HepG2 (cell line): ENCODE measurements around the gene FAM174C. TPM values are rescaled to one million over a fixed set of nuclear protein-coding genes. Genes with fewer than 3 reads are reported as not detected.
A peak's percentile ranks its signal among the peaks of the same experiment; 100 is the strongest.

Experiments
- ADNP ChIP-seq: sonication (generic); formaldehyde crosslinking; IDR thresholded peaks from 2 replicates; pipeline ENCODE4 v1.4.0; 2020; ENCODE audit warnings: missing genetic modification reagents
- ARNTL ChIP-seq: sonication (generic); formaldehyde crosslinking; IDR thresholded peaks from 2 replicates; pipeline ENCODE4 v1.4.0; 2020; ENCODE audit warnings: mild to moderate bottlenecking, missing genetic modification reagents
- ATF7-NPFF ChIP-seq: sonication (generic); formaldehyde crosslinking; IDR thresholded peaks from 2 replicates; pipeline ENCODE4 v1.8.1; 2023; ENCODE audit warnings: mild to moderate bottlenecking, low read depth, missing genetic modification reagents, moderate library complexity
- CEBPB ChIP-seq: IDR thresholded peaks from 2 replicates; pipeline ENCODE4 v1.6.1; 2011; ENCODE audit warnings: low read depth, low read length, improper control_type of control experiment, borderline replicate concordance
- EHMT2 ChIP-seq: fragments of 200-600 bp; sonication (generic); IDR thresholded peaks from 2 replicates; pipeline ENCODE4 v1.7.0; 2017; ENCODE audit warnings: antibody characterized with exemption, low read depth, low read length, borderline replicate concordance
- ERF ChIP-seq: IDR thresholded peaks from 2 replicates; pipeline ENCODE4 v1.6.1; 2018; ENCODE audit warnings: missing biosample characterization, missing genetic modification reagents
- FOXA1 ChIP-seq, 2 experiments: fragments of 450-650 bp in 1 of 2; sonication (generic) in 1 of 2; formaldehyde crosslinking in 1 of 2; IDR thresholded peaks; 2 replicates each; pipeline versions ENCODE4 v1.4.0 to v1.6.1; 2016 to 2020; ENCODE audit warnings: missing genetic modification reagents in 1 of 2
- FOXA3 ChIP-seq: IDR thresholded peaks from 2 replicates; pipeline ENCODE4 v1.6.1; 2016; ENCODE audit warnings: missing genetic modification reagents, missing compliant biosample characterization
- JUN ChIP-seq: sonication (generic); formaldehyde crosslinking; IDR thresholded peaks from 2 replicates; pipeline ENCODE4 v1.4.0; 2020; ENCODE audit warnings: mild to moderate bottlenecking, missing genetic modification reagents
- NRL ChIP-seq: sonication (generic); formaldehyde crosslinking; IDR thresholded peaks from 2 replicates; pipeline ENCODE4 v1.5.0; 2020; ENCODE audit warnings: missing genetic modification reagents, mild to moderate bottlenecking, moderate library complexity, borderline replicate concordance
- PHF21A ChIP-seq: sonication (generic); formaldehyde crosslinking; IDR thresholded peaks from 2 replicates; pipeline ENCODE4 v1.5.0; 2020; ENCODE audit warnings: mild to moderate bottlenecking, missing genetic modification reagents
- RAD21 ChIP-seq: fragments of 450-650 bp; formaldehyde crosslinking; IDR thresholded peaks from 2 replicates; pipeline ENCODE4 v1.5.0; 2020; ENCODE audit warnings: mild to moderate bottlenecking
- RBM39 ChIP-seq: fragments of 200-400 bp; formaldehyde crosslinking; IDR thresholded peaks from one replicate; pipeline ENCODE4 v1.6.1; 2018; ENCODE audit warnings: antibody characterized with exemption, mild to moderate bottlenecking, low read depth, low read length; ENCODE audit not compliant: poor library complexity, severe bottlenecking
- SAP130 ChIP-seq: IDR thresholded peaks from 2 replicates; pipeline ENCODE4 v1.6.1; 2016; ENCODE audit warnings: low read depth
- SRY ChIP-seq: sonication (generic); formaldehyde crosslinking; IDR thresholded peaks from 2 replicates; pipeline ENCODE4 v1.8.0; 2022; ENCODE audit warnings: mild to moderate bottlenecking, missing genetic modification reagents
- ZBTB20 ChIP-seq: sonication (generic); formaldehyde crosslinking; IDR thresholded peaks from 2 replicates; pipeline ENCODE4 v1.8.1; 2023; ENCODE audit warnings: missing genetic modification reagents, low read depth, mild to moderate bottlenecking, borderline replicate concordance
- ZNF138 ChIP-seq: sonication (generic); formaldehyde crosslinking; IDR thresholded peaks from 2 replicates; pipeline ENCODE4 v1.5.0; 2020; ENCODE audit warnings: mild to moderate bottlenecking, low read depth, missing genetic modification reagents
- ZNF335 ChIP-seq: sonication (generic); formaldehyde crosslinking; IDR thresholded peaks from 2 replicates; pipeline ENCODE4 v1.4.0; 2020; ENCODE audit warnings: missing genetic modification reagents
- ZNF672 ChIP-seq: sonication (generic); formaldehyde crosslinking; IDR thresholded peaks from 2 replicates; pipeline ENCODE4 v1.8.1; 2022; ENCODE audit warnings: missing genetic modification reagents
- ZNF746 ChIP-seq: sonication (generic); formaldehyde crosslinking; IDR thresholded peaks from 2 replicates; pipeline ENCODE4 v1.8.0; 2022; ENCODE audit warnings: mild to moderate bottlenecking, missing genetic modification reagents
- ZNF772 ChIP-seq: sonication (generic); formaldehyde crosslinking; IDR thresholded peaks from 2 replicates; pipeline ENCODE4 v1.5.0; 2020; ENCODE audit warnings: mild to moderate bottlenecking, missing genetic modification reagents
- ZNF780A ChIP-seq: sonication (generic); formaldehyde crosslinking; IDR thresholded peaks from 2 replicates; pipeline ENCODE4 v1.8.0; 2022; ENCODE audit warnings: mild to moderate bottlenecking, missing genetic modification reagents, moderate library complexity
- ZNF781 ChIP-seq: sonication (generic); formaldehyde crosslinking; IDR thresholded peaks from 2 replicates; pipeline ENCODE4 v1.5.1; 2020; ENCODE audit warnings: borderline replicate concordance, mild to moderate bottlenecking, missing genetic modification reagents; ENCODE audit errors: not compliant biosample characterization
- ZNF816 ChIP-seq: sonication (generic); formaldehyde crosslinking; IDR thresholded peaks from 2 replicates; pipeline ENCODE4 v1.8.0; 2022; ENCODE audit warnings: missing genetic modification reagents, mild to moderate bottlenecking, borderline replicate concordance
- polyA plus RNA-seq, 8 experiments: library from polyadenylated mRNA; depleted of rRNA in 3 of 8; stranded (reverse) in 7 of 8; unstranded in 1 of 8; fragments of >200 nt; fragmentation: Illumina TruSeq in 4 of 8; extraction: Trizol in 4 of 8; gene quantifications; 2 replicates each; pipeline versions ENCODE4 v1.2.1 to v1.2.3, GENCODE V29; 2011 to 2016; ENCODE audit warnings: low read depth in 4 of 8, missing spikeins in 1 of 8, mixed read lengths in 1 of 8; ENCODE audit not compliant: insufficient read depth in 1 of 8
- total RNA-seq, 5 experiments: library from RNA; depleted of rRNA; stranded (reverse); fragments of >200 nt; fragmentation: Illumina TruSeq; extraction: Trizol; gene quantifications; 2 replicates each; pipeline ENCODE4 v1.2.3, GENCODE V29; 2016; ENCODE audit warnings: low read depth in 1 of 5
- TF ChIP-seq, protein P1 (sequence below): sonication (generic); formaldehyde crosslinking; IDR thresholded peaks from 2 replicates; pipeline ENCODE4 v1.8.1; 2023; ENCODE audit warnings: missing genetic modification reagents, inconsistent platforms, borderline replicate concordance
- TF ChIP-seq, protein P2 (sequence below): sonication (generic); formaldehyde crosslinking; conservative IDR thresholded peaks from 2 replicates; pipeline ENCODE4 v1.4.0; 2020; ENCODE audit warnings: missing genetic modification reagents
- TF ChIP-seq, protein P3 (sequence below): sonication (generic); formaldehyde crosslinking; IDR thresholded peaks from 2 replicates; pipeline ENCODE4 v1.5.0; 2020; ENCODE audit warnings: missing genetic modification reagents

FAM174C gene
- total and polyA plus RNA-seq, 2 of the 13 experiments (the other 11 are each of a cell fraction or from before 2014, with no cell fraction given) = 19.5 to 31.3 TPM

GRCh38 chr19:1253514-1254080 is 21.7 kb upstream of the FAM174C start (continued):
- TF ChIP-seq ARNTL (CRISPR knock-in tag) = peak; percentile 63; the same call in 1 of the 2 replicates
- TF ChIP-seq JUN (CRISPR knock-in tag) = no peak; the same call in 1 of the 2 replicates
- TF ChIP-seq ZNF781 (CRISPR knock-in tag) = no peak
- no peak for TF ChIP-seq RAD21 (CRISPR knock-in tag)
- peak; percentile 87 for TF ChIP-seq ZNF746
- peak; percentile 28; the same call in 1 of the 2 replicates for TF ChIP-seq ZNF816 (CRISPR knock-in tag)
- TF ChIP-seq, protein P1, sequence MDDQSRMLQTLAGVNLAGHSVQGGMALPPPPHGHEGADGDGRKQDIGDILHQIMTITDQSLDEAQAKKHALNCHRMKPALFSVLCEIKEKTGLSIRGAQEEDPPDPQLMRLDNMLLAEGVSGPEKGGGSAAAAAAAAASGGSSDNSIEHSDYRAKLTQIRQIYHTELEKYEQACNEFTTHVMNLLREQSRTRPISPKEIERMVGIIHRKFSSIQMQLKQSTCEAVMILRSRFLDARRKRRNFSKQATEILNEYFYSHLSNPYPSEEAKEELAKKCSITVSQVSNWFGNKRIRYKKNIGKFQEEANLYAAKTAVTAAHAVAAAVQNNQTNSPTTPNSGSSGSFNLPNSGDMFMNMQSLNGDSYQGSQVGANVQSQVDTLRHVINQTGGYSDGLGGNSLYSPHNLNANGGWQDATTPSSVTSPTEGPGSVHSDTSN = no peak
- peak; percentile 85 for TF ChIP-seq SAP130 (CRISPR knock-in tag)
- TF ChIP-seq ZNF780A (CRISPR knock-in tag) = no peak
- TF ChIP-seq ZNF672 (CRISPR knock-in tag) = no peak
- TF ChIP-seq SRY (CRISPR knock-in tag) = no peak
- TF ChIP-seq, protein P2, sequence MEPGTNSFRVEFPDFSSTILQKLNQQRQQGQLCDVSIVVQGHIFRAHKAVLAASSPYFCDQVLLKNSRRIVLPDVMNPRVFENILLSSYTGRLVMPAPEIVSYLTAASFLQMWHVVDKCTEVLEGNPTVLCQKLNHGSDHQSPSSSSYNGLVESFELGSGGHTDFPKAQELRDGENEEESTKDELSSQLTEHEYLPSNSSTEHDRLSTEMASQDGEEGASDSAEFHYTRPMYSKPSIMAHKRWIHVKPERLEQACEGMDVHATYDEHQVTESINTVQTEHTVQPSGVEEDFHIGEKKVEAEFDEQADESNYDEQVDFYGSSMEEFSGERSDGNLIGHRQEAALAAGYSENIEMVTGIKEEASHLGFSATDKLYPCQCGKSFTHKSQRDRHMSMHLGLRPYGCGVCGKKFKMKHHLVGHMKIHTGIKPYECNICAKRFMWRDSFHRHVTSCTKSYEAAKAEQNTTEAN (CRISPR knock-in tag) = no peak
- TF ChIP-seq RBM39 = peak; percentile 31
- TF ChIP-seq FOXA1 (IDR thresholded peaks at IDR 0.05) = no peak
- peak; percentile 70 for TF ChIP-seq FOXA1 (CRISPR knock-in tag; IDR thresholded peaks at IDR 0.05)
- no peak for TF ChIP-seq EHMT2
- TF ChIP-seq, protein P3, sequence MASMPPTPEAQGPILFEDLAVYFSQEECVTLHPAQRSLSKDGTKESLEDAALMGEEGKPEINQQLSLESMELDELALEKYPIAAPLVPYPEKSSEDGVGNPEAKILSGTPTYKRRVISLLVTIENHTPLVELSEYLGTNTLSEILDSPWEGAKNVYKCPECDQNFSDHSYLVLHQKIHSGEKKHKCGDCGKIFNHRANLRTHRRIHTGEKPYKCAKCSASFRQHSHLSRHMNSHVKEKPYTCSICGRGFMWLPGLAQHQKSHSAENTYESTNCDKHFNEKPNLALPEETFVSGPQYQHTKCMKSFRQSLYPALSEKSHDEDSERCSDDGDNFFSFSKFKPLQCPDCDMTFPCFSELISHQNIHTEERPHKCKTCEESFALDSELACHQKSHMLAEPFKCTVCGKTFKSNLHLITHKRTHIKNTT (CRISPR knock-in tag) = no peak
- TF ChIP-seq FOXA3 (CRISPR knock-in tag) = peak; percentile 76
- TF ChIP-seq ZNF138 = no peak
- no peak for TF ChIP-seq ATF7-NPFF
- TF ChIP-seq ZBTB20 (CRISPR knock-in tag) = no peak
- peak; percentile 60; the same call in 1 of the 2 replicates for TF ChIP-seq PHF21A (CRISPR knock-in tag)
- TF ChIP-seq ZNF335 (CRISPR knock-in tag) = no peak; the same call in 1 of the 2 replicates
- TF ChIP-seq ADNP (CRISPR knock-in tag) = no peak
- no peak for TF ChIP-seq ZNF772
- TF ChIP-seq NRL (CRISPR knock-in tag) = 0 out of 2 replicates have a peak, but pooled peaks have one; percentile 19
- TF ChIP-seq CEBPB = no peak
- peak; percentile 64; the same call in 1 of the 2 replicates for TF ChIP-seq ERF
